Colonic mucosa (tissue), 4 donors: Measurements from ENCODE around the gene LITAFD. TPM values are rescaled to one million over a fixed set of nuclear protein-coding genes. Genes with fewer than 3 reads are reported as not detected.

Source experiments
- DNase-seq: peaks from one replicate; pipeline ENCODE4 v3.0.0-alpha.2; 2020
- H3K27ac ChIP-seq: fragments of 200-600 bp; one replicate; pipeline ENCODE4 v1.8.0; 2021
- H3K27me3 ChIP-seq: fragments of 200-600 bp; one replicate; pipeline ENCODE4 v1.8.0; 2021
- H3K36me3 ChIP-seq: fragments of 200-600 bp; one replicate; pipeline ENCODE4 v1.8.0; 2021
- H3K4me1 ChIP-seq: fragments of 200-600 bp; one replicate; pipeline ENCODE4 v1.8.0; 2021; ENCODE audit warnings: mild to moderate bottlenecking
- H3K4me3 ChIP-seq: fragments of 200-600 bp; one replicate; pipeline ENCODE4 v1.8.0; 2021
- H3K9ac ChIP-seq, 2 donors: one replicate each; pipeline ENCODE4 v1.7.0; 2013; ENCODE audit warnings: control low read depth in 2 of 2, low read depth in 2 of 2, low read length in 2 of 2
- H3K9me3 ChIP-seq: fragments of 200-600 bp; one replicate; pipeline ENCODE4 v1.8.0; 2021
- intact Hi-C: fragments of 100-400 bp; cut with DNase I; formaldehyde crosslinking; loops from one replicate; pipeline ENCODE4 v1.14.1; 2022
- total RNA-seq, 2 donors: library from RNA; stranded (reverse); fragmentation: NEBNext Ultra II Directional in 1 of 2; extraction: Animal tissue kit (Norgen Biotek cat#: 25700) in 1 of 2; gene quantifications; one replicate each; pipeline ENCODE4 v1.2.1, GENCODE V29; 2021
- TF ChIP-seq, protein P1 (sequence below): fragments of 200-600 bp; IDR thresholded peaks from one replicate; pipeline ENCODE4 v1.8.0; 2022; ENCODE audit warnings: antibody characterized with exemption, mild to moderate bottlenecking
- donor health status: healthy.
- donor health status: DM: no; HTN: no; CAD: no.
- donor health status: DM: no; HTN: no; CAD: no.

LITAFD gene
- total RNA-seq, 2 donors from 2014 or later = not detected

DNA sequence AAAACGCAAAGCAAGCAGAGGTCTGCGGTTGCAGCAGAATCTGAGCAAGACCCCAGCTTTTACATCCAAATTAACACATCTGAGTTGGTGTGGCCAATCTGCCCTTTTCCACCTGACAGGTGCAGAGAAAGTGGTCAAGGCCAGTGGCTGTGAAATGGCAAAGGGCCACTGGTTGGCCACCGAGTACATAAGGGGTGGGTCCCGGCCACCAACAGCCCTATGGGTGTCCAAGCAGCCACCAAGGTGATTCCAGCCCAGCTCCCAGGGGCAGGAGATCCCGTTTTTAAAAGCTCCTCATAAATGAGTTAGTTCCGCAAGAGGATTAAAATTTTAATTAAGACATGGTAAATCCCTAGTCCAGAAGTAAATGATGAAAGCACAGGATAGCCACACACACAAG lies 52.5 kb downstream of the LITAFD start:
- H3K27me3 ChIP-seq = no peaks in the 10 kb centered on the region
- H3K9ac ChIP-seq = no peak overlapping the region
- DNase-seq = no peak
- no peaks in the 10 kb centered on the region for H3K4me1 ChIP-seq
- H3K4me3 ChIP-seq = no peak overlapping the region
- intact Hi-C loops = no loop called here
- no peaks in the 10 kb centered on the region for H3K9me3 ChIP-seq
- no peak overlapping the region for H3K27ac ChIP-seq
- TF ChIP-seq, protein P1, sequence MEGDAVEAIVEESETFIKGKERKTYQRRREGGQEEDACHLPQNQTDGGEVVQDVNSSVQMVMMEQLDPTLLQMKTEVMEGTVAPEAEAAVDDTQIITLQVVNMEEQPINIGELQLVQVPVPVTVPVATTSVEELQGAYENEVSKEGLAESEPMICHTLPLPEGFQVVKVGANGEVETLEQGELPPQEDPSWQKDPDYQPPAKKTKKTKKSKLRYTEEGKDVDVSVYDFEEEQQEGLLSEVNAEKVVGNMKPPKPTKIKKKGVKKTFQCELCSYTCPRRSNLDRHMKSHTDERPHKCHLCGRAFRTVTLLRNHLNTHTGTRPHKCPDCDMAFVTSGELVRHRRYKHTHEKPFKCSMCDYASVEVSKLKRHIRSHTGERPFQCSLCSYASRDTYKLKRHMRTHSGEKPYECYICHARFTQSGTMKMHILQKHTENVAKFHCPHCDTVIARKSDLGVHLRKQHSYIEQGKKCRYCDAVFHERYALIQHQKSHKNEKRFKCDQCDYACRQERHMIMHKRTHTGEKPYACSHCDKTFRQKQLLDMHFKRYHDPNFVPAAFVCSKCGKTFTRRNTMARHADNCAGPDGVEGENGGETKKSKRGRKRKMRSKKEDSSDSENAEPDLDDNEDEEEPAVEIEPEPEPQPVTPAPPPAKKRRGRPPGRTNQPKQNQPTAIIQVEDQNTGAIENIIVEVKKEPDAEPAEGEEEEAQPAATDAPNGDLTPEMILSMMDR = no peak
- no peaks in the 10 kb centered on the region for H3K36me3 ChIP-seq

Other genes starting within 250 kb of the LITAFD start
- gene ABAT, start 207.7 kb upstream of the LITAFD start, total RNA-seq = 10 to 100 TPM; 12.9 to 25.6 TPM
- gene TMEM186, start 84.7 kb upstream of the LITAFD start, total RNA-seq = 10 to 100 TPM; 11.9 to 20.3 TPM
- gene PMM2, start 84.5 kb upstream of the LITAFD start, total RNA-seq = 10 to 100 TPM; 60.7 to 88.1 TPM
- gene CARHSP1, start 13.3 kb upstream of the LITAFD start, total RNA-seq = 10 to 100 TPM; 75.7 to 77.9 TPM
- 100 to 1,000 TPM; 147 to 176 TPM for gene USP7, start 81.6 kb downstream of the LITAFD start, total RNA-seq
- 10 to 100 TPM; 50.2 to 57.0 TPM for gene HAPSTR1, start 209.3 kb downstream of the LITAFD start, total RNA-seq